ENCODE data around the gene DIAPH3.

The DIAPH3 gene

GRCh38 chr13:60150538-60150937 lies 13.2 kb downstream of the DIAPH3 start:
- DNase-seq: no peak

GRCh38 chr13:60148918-60149317 lies 14.8 kb downstream of the DIAPH3 start:
- DNase-seq: no peak

GRCh38 chr13:60147361-60147760 lies 16.4 kb downstream of the DIAPH3 start:
- DNase-seq: no peak

GRCh38 chr13:60146471-60146870 lies 17.3 kb downstream of the DIAPH3 start:
- no peak for DNase-seq

GRCh38 chr13:60143775-60144174 lies 20.0 kb downstream of the DIAPH3 start:
- DNase-seq: no peak

- DNase-seq: no peak
These were observed 24.5 kb downstream of the DIAPH3 start for GRCh38 chr13:60139272-60139671.

- DNase-seq: no peak
These were observed 25.1 kb downstream of the DIAPH3 start for GRCh38 chr13:60138674-60139073.

GRCh38 chr13:60137911-60138560 lies 25.7 kb downstream of the DIAPH3 start:
- DNase-seq: no peak

GRCh38 chr13:60135344-60135743 lies 28.4 kb downstream of the DIAPH3 start:
- DNase-seq: no peak

GRCh38 chr13:60134376-60134775 lies 29.4 kb downstream of the DIAPH3 start:
- DNase-seq: no peak

- no peak for DNase-seq
These were observed 42.4 kb downstream of the DIAPH3 start for GRCh38 chr13:60121337-60121687.

GRCh38 chr13:60120617-60121336 lies 43.0 kb downstream of the DIAPH3 start:
- DNase-seq: no peak

- no peak for DNase-seq
These were observed 44.9 kb downstream of the DIAPH3 start for GRCh38 chr13:60118696-60119400.

- DNase-seq: no peak
These were observed 49.2 kb downstream of the DIAPH3 start for GRCh38 chr13:60114499-60115028.

- no peak for DNase-seq
These were observed 51.0 kb downstream of the DIAPH3 start for GRCh38 chr13:60112771-60113170.

GRCh38 chr13:60111691-60112090 lies 52.0 kb downstream of the DIAPH3 start:
- DNase-seq: no peak

GRCh38 chr13:60109285-60109684 lies 54.4 kb downstream of the DIAPH3 start:
- DNase-seq: no peak

- no peak for DNase-seq
These were observed 55.1 kb downstream of the DIAPH3 start for GRCh38 chr13:60108589-60108988.

GRCh38 chr13:60099631-60100420 lies 63.9 kb downstream of the DIAPH3 start:
- DNase-seq: no peak

GRCh38 chr13:60095300-60095699 lies 68.4 kb downstream of the DIAPH3 start:
- DNase-seq: no peak

GRCh38 chr13:60094385-60095088 lies 69.2 kb downstream of the DIAPH3 start:
- no peak for DNase-seq

GRCh38 chr13:60093425-60094019 lies 70.2 kb downstream of the DIAPH3 start:
- no peak for DNase-seq

All from NCI-H526 (cell line).